Mucosa of rectum (tissue), 2 donors: Measurements from ENCODE around the gene UQCC2.

Experiments used
- H3K27ac ChIP-seq, 2 donors: one replicate each; pipeline ENCODE4 v1.7.0; 2013; ENCODE audit warnings: inconsistent platforms in 2 of 2, low read depth in 2 of 2, low read length in 2 of 2
- H3K27me3 ChIP-seq, 2 donors: one replicate each; pipeline ENCODE4 v1.7.0; 2013; ENCODE audit warnings: low read length in 2 of 2; ENCODE audit not compliant: control insufficient read depth in 2 of 2, insufficient read depth in 2 of 2
- H3K36me3 ChIP-seq, 2 donors: one replicate each; pipeline ENCODE4 v1.7.0; 2013; ENCODE audit warnings: low read length in 2 of 2; ENCODE audit not compliant: control insufficient read depth in 2 of 2, insufficient read depth in 2 of 2
- H3K4me1 ChIP-seq, 2 donors: one replicate each; pipeline ENCODE4 v1.7.0; 2013; ENCODE audit warnings: low read length in 2 of 2, mild to moderate bottlenecking in 1 of 2; ENCODE audit not compliant: control insufficient read depth in 2 of 2, insufficient read depth in 2 of 2
- H3K4me3 ChIP-seq, 2 donors: one replicate each; pipeline ENCODE4 v1.7.0; 2013; ENCODE audit warnings: low read length in 2 of 2
- H3K9ac ChIP-seq, 2 donors: one replicate each; pipeline ENCODE4 v1.7.0; 2013; ENCODE audit warnings: low read length in 2 of 2, low read depth in 1 of 2, mild to moderate bottlenecking in 1 of 2
- H3K9me3 ChIP-seq, 2 donors: one replicate each; pipeline ENCODE4 v1.7.0; 2013; ENCODE audit warnings: low read length in 2 of 2; ENCODE audit not compliant: control insufficient read depth in 2 of 2
- donor health status: healthy.
- donor health status: Normal muscosa, but diverticular disease.

UQCC2 gene

GRCh38 chr6:33708516-33709204 lies 2.8 kb downstream of the UQCC2 start:
- peaks cover 4 to 10% of the 10 kb centered on the region in 2 donors for H3K36me3 ChIP-seq
- H3K27ac ChIP-seq: no peak overlapping the region
- H3K27me3 ChIP-seq: no peaks in the 10 kb centered on the region
- H3K9me3 ChIP-seq: no peaks in the 10 kb centered on the region
- H3K4me1 ChIP-seq: peaks cover 10 to 11% of the 10 kb centered on the region in 2 donors
- no peak overlapping the region for H3K4me3 ChIP-seq
- no peak overlapping the region for H3K9ac ChIP-seq

- H3K36me3 ChIP-seq: peaks cover 4 to 10% of the 10 kb centered on the region in 2 donors
- no peaks in the 10 kb centered on the region for H3K27me3 ChIP-seq
- no peaks in the 10 kb centered on the region for H3K9me3 ChIP-seq
- no peak overlapping the region for H3K27ac ChIP-seq
- no peak overlapping the region for H3K9ac ChIP-seq
- no peak overlapping the region for H3K4me3 ChIP-seq
- H3K4me1 ChIP-seq: peaks cover 10 to 11% of the 10 kb centered on the region in 2 donors
Observed at GRCh38 chr6:33707771-33708170, 3.7 kb downstream of the UQCC2 start.

GRCh38 chr6:33705955-33706725 lies 5.4 kb downstream of the UQCC2 start:
- H3K27me3 ChIP-seq: no peaks in the 10 kb centered on the region
- no peak overlapping the region for H3K9ac ChIP-seq
- no peak overlapping the region for H3K27ac ChIP-seq
- H3K4me1 ChIP-seq: peaks cover 8 to 9% of the 10 kb centered on the region in 2 donors
- H3K9me3 ChIP-seq: no peaks in the 10 kb centered on the region
- no peak overlapping the region for H3K4me3 ChIP-seq
- H3K36me3 ChIP-seq: peaks cover 4 to 10% of the 10 kb centered on the region in 2 donors

- Histone ChIP-seq H3K9ac (no peak overlapping the region), H3K36me3 (peaks cover 6 to 10% of the 10 kb centered on the region in 2 donors), H3K4me1 (peaks cover 1% of the 10 kb centered on the region in 2 donors), H3K4me3 (no peak overlapping the region), H3K27ac (no peak overlapping the region), H3K9me3 (no peaks in the 10 kb centered on the region), H3K27me3 (no peaks in the 10 kb centered on the region)
Observed at GRCh38 chr6:33705268-33705885, 6.1 kb downstream of the UQCC2 start.

GRCh38 chr6:33704215-33705066 lies 7.1 kb downstream of the UQCC2 start:
- no peak overlapping the region for H3K27ac ChIP-seq
- no peaks in the 10 kb centered on the region for H3K27me3 ChIP-seq
- H3K36me3 ChIP-seq: peaks cover 3 to 10% of the 10 kb centered on the region in 2 donors
- H3K4me3 ChIP-seq: no peak overlapping the region
- H3K9ac ChIP-seq: no peak overlapping the region
- H3K4me1 ChIP-seq: peaks cover 0 to 3% of the 10 kb centered on the region in 2 donors
- H3K9me3 ChIP-seq: no peaks in the 10 kb centered on the region

GRCh38 chr6:33702345-33702977 lies 9.0 kb downstream of the UQCC2 start:
- Histone ChIP-seq H3K9ac (no peak overlapping the region), H3K36me3 (peaks cover 8 to 9% of the 10 kb centered on the region in 2 donors), H3K27ac (no peak overlapping the region), H3K4me1 (peaks cover 0 to 3% of the 10 kb centered on the region in 2 donors), H3K9me3 (no peaks in the 10 kb centered on the region), H3K27me3 (no peaks in the 10 kb centered on the region), H3K4me3 (no peak overlapping the region)

GRCh38 chr6:33700391-33701050 lies 11.0 kb downstream of the UQCC2 start:
- Histone ChIP-seq H3K9ac (no peak overlapping the region), H3K27ac (no peak overlapping the region), H3K4me1 (peaks cover 0 to 11% of the 10 kb centered on the region in 2 donors), H3K9me3 (no peaks in the 10 kb centered on the region), H3K4me3 (no peak overlapping the region), H3K27me3 (no peaks in the 10 kb centered on the region), H3K36me3 (peaks cover 20 to 25% of the 10 kb centered on the region in 2 donors)

GRCh38 chr6:33699739-33700138 lies 11.8 kb downstream of the UQCC2 start:
- Histone ChIP-seq H3K4me3 (no peak overlapping the region), H3K36me3 (peaks cover 28 to 33% of the 10 kb centered on the region in 2 donors), H3K27ac (no peak overlapping the region), H3K4me1 (peaks cover 0 to 13% of the 10 kb centered on the region in 2 donors), H3K9me3 (no peaks in the 10 kb centered on the region), H3K27me3 (no peaks in the 10 kb centered on the region), H3K9ac (no peak overlapping the region)

GRCh38 chr6:33699131-33699530 lies 12.4 kb downstream of the UQCC2 start:
- H3K4me1 ChIP-seq: peaks cover 0 to 13% of the 10 kb centered on the region in 2 donors

More at GRCh38 chr6:33699131-33699530, 12.4 kb downstream of the UQCC2 start:
- Histone ChIP-seq H3K9me3 (no peaks in the 10 kb centered on the region), H3K4me3 (no peak overlapping the region), H3K36me3 (peaks cover 32 to 33% of the 10 kb centered on the region in 2 donors), H3K27me3 (no peaks in the 10 kb centered on the region), H3K27ac (no peak overlapping the region), H3K9ac (no peak overlapping the region)
